ENCODE data around the gene NAV2.

Gene NAV2

DNA sequence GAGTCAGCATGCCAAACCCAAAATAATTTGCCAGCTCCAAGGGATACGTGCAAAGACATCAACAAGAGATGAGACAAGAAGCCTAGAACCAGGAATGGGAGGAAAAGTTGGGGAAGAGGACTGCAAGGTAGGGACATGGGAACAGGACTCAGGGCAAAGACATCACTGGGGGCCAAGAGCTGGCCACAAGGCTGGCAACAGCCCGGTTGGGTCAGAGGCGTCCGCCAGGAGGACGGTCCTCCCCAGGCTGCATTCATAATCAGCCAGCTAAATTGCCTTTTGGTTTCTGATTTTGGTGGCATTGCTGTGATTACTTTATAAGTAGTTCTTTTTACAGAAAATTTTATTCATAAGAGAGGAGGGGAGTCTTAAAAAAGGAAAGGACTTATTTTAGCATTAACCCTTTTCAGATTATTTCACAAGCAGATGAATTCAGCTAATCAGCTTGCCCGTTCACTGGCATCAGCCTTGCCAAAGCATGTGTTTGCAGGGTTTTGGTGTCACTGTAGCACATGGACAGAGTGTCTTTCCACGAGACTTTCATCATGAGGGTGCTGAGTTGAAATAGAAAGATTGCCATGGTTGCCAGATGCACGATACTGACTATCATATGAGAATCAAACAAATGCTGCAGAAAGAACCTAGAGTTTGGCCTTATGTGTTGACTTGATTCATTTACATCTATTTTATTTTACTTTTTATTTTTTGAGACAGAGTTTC, 23.2 kb upstream of the NAV2 start:
- no peak for DNase-seq

DNA sequence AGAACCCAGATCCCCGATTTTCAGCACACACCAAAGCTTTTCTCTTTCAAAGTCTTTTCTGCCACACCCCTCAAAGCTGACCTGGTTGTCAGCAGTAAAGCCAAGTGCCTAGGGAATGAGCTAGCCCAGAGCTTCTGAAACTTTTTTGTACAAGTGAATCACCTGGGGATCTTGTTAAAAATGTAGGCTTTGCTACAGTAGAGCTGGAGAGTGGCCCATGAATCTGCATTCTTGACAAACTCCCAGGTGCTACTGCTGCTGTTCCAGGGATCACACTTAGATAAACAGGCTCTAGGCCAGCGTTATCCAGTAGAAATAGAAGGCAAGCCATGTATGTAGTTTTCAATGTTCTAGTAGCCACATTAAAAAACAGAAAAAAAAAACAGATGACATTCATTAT, 21.8 kb upstream of the NAV2 start:
- no peak for DNase-seq

DNA sequence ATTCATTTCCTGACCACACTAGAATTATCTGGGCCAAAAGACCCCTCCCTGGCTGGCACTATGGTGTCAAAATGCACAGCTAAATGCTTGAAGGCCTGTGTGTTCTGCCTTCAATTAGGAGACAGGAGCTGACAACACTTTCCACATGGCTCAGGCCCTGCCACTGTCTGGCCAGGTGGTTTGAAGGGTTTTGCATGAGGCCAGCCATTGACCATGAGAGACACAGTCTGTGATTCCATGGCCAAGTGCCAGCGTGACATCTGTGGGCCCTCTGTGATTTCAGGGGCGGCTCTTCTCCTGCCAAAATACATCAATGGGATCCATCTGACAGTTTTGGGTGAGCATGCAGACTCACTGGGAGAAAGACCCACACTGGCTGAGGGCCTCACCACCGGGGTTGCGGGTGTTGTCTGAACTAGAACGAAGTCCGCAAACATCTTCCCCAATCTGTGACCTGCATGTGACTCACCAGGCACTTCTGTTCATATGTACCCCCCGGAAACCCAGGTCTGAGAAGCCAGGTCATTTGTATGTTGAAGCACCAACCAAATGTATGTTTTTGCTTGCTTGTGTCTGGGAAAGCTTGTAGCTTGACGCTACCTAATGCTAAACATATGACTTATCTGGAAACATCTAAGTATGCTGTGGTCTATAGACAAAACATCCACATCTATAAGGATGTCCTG, 20.7 kb upstream of the NAV2 start:
- DNase-seq = peak; percentile 74

DNA sequence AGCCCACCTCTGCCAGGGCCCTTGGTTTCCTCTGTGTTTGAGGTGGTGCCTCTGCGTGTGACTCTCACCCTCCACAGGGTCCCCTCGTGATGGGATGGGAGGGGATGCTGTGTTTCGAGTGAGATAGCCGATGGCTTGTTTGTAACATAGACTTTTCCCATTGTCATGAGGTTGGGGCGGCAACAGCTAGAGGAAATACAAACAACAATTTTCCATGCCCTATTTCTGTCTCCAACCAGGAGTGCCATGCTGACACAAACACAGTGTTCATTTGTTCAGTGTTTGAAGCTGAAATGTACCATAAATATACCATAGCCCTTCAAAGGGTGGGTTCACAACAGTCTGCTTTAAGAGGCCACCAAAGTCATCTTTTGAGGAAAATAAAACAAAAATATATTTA, 19.5 kb upstream of the NAV2 start:
- no peak for DNase-seq

DNA sequence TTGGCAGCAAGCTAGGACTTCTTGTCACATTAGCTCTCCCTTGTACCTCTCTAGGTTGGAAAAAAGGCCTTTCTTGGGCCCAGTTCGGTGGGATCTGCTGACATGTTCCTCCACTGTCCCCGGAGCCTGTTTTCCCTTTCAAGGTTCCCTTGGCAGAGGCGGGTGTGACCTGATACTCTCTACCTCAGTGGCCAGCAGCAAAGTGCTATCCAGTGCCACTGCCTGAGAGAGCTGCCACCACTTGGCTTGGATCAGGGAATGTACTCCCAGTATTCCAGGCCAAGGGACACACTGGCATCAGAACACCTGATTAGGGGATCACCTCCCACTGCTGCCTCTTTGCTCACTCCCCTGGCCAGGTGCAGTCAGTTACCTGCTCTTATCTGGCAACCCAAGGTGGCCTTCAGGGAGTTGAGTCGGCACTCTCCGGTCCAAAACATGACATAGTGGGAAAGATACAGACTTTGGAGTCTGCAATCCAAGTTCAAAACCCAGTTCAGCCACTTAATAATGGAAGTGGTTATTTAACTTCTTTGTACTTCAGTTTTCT, 17.8 kb upstream of the NAV2 start:
- DNase-seq = no peak

DNA sequence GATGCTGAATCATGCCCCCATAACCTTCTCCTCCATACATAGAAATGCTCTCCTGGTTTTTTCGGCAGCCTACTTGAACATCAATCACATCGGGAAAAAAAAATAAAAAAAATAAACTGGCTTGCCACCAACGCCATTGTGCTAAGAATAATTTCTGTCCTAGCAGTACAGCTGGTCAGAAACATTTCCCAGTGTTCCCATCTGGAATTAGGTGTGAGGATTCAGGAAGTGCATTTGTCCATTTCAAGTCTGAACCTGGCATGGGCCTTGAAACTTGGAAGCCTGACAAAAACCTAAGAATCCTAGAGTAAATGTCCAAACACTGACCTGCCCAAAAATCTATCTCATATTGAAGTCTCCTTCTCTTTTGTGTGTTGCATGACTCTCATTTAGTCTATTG, 16.6 kb upstream of the NAV2 start:
- DNase-seq = no peak

DNA sequence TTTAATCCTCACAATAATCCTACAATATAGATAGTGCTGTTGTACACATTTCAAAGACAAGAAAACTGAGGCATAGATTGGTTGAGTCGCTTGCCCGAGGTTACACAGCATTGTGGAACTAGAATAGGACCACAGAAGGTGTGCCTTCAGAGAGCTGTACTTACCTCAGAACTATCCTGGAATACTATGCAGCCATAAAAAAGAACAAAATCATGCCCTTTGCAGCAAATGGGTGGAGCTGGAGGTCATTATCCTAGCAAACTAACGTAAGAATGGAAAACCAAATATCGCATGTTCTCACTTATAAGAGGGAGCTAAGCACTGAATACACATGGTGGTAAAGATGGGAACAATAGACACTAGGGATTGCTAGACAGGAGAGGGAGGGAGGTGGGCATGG, 15.7 kb upstream of the NAV2 start:
- no peak for DNase-seq

GRCh38 chr11:19697721-19698121, 14.9 kb upstream of the NAV2 start:
- no peak for DNase-seq

- DNase-seq = peak; percentile 83
Observed at GRCh38 chr11:19698493-19699292, 13.9 kb upstream of the NAV2 start.

GRCh38 chr11:19701421-19701820, 11.2 kb upstream of the NAV2 start:
- DNase-seq = no peak

GRCh38 chr11:19702620-19703019, 10.0 kb upstream of the NAV2 start:
- DNase-seq = no peak

- no peak for DNase-seq
Observed at GRCh38 chr11:19703211-19703610, 9.4 kb upstream of the NAV2 start.

GRCh38 chr11:19704213-19704612, 8.4 kb upstream of the NAV2 start:
- no peak for DNase-seq

DNA sequence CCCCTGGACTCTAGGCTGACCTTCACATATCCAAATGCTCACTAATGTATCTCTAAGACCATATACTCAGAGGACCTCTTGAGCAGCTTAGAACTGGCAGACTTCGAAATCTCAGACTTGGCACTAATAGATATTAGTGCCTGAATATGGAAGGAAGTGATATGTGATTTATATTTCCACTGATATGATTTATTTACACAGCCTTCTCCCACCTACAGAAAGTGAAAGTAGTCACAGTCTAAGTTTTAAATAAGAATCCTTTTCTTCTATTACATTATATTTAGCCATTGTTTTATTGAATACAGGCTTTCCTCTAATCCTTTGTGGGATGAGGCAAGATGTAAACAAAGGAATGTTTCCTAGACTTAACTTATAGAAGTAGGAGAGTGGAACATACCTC, 6.7 kb upstream of the NAV2 start:
- DNase-seq = no peak

DNA sequence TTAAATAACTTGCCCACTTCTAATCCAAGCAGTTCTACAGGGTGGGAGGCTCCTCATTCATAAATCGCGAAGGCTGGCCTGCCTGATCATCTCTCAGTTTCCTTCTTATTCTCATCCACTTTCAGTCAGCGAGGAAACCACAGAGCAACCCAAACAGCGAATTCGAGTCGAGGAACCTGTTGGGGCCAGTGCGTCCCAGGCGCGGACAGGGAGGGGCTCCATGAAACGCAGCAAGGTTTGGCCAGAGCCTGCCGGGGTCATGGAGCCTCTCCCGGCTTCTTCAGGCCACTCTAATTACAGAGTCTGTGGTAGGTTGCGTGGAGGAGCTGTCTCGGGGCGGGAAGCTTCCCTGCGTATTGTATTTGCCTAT, 741 bp upstream of the NAV2 start:
- no peak for DNase-seq

DNA sequence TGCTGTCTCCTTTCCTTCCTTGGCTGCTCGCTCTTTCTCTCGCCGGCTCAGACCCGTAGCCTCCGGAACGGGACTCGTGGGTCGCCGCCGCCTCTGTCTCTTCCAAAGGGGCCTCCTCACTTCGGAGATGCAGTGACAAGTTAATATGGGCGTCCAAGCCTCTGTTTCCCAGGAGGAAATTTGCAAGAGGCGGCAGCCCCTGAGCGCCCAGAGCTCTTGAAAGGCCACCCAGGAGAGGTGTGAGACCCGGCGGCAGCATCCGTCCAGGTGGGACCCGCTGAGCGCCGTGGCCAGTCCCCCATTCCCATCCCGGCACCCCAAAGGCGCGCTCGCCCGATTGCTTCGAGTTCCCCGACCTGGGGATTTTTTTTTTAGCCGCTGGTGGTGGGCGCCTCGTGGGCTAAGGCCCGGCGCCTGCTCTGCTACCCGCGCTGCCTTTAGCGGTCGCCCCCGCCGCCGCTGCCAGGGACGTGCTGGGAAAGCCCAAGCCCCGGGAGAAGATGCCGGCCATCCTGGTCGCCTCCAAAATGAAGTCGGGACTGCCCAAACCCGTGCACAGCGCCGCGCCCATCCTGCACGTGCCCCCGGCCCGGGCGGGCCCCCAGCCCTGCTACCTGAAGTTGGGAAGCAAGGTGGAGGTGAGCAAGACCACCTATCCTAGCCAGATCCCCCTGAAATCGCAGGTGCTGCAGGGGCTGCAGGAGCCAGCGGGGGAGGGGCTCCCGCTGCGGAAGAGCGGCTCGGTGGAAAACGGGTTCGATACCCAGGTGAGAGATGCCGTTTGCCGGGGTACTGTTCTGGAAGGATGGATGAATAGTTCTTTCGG, 772 bp downstream of the NAV2 start:
- no peak for DNase-seq

DNA sequence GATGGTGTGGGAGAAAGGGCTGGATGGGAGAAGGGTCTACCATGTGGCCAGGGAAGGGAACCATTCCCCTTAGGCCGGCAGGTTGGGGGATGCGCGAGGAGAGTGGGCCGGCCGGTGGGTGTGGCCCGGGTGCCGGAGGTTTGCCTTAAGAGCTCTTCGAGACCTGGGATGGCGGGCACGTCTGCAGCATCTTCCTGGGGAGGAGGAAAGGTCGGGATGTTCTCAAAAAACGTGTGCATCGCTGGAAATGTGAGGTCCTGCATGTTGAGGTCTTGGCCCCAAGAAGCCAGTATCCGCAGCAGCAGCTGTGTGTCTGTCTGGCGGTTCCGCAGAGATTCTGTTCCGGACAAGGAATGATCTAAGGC, 1.4 kb downstream of the NAV2 start:
- no peak for DNase-seq

GRCh38 chr11:19714387-19715363, 2.0 kb downstream of the NAV2 start:
- peak; percentile 44 for DNase-seq

DNA sequence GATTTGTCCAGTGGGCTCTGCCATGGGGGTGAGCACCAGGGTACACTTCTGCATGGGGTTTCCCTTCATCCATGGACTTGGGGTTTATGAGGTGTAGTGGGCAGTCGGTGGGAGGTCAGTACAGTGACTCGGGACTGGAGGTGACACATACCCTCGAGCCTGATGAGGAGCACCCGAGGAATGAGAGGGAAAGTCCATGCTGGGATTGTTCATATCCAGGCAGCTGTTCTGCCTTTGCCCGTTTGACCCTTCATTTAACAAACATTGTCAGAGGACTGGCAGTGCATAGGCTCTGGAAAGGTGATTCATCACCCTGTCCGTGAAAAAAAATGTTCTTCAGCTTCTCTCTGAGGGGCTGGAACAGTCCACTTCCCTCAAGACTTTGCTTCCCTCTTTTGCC, 2.7 kb downstream of the NAV2 start:
- peak; percentile 69 for DNase-seq

- DNase-seq = no peak
Observed at GRCh38 chr11:19718051-19718450, 5.4 kb downstream of the NAV2 start.

- DNase-seq = no peak
Observed at GRCh38 chr11:19718951-19719350, 6.3 kb downstream of the NAV2 start.

DNA sequence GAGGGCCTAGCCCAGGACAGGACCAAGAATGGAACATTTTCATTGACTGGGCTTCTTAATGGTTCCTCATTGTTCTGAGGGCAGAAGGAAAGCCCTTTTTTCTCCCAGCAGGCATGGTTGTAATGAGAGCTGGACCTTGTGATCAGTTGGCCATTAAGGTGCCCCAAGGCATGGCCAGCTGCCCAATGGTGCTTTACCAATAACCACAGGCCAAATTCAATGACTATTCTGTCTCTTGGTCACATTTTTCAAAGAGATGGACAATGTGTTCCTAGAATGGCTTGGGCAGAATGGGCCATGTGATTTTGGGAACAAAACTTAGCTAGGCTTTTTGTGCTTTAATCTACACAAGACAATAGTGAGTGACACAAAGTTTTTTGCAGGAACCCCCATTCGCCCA, 7.3 kb downstream of the NAV2 start:
- DNase-seq = no peak

All from fibroblast of upper back skin (primary cell).